Measurements from ENCODE around the gene COX8A. TPM values are rescaled to one million over a fixed set of nuclear protein-coding genes. Genes with fewer than 3 reads are reported as not detected.

The COX8A gene
- polyA plus RNA-seq, 2 of the 4 experiments (the other 2 are of a cell fraction), result 312 to 794 TPM

DNA sequence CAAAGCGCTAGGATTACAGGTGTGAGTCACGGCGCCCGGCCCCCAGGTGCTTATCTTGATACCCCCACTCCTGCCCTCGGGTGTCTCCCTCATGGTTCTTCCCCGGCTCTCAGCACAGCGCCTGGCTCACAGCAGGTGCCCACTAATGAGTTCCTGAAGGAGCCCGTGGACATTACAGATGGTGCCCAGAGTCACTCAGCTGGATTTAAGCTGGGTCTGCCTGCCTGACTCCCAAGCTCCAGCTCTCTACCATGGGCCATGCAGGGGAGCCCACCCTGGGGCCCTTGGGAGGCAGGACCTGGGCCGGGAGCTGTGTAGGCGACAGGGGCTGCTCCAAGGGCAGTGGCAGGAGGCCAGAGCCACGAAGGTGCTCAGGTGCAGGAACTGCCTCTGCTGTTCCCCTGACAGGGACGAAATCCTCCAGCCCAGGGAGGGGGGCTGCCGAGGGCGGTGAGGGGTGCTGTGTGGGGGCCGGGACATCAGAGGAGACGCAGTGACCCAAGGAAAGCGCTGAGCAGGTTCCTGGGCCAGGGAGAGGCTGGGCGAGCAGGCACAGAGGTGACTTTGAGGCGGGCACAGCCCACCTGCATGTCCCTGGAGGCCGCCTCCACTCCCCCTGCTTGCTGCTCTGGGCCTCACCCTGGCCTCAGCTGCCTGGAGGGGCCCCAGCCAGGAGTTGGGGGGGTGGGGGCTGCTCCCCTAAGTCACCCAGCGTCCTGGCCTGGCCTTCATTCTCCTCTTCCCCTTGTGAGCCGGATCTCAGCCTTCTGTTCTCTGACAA lies 46.7 kb downstream of the COX8A start:
- no peaks in the 10 kb centered on the region for H3K9me3 ChIP-seq
- FAIRE-seq, result no peak
- H3K4me3 ChIP-seq, result no peak overlapping the region
- H3K4me1 ChIP-seq, result peaks cover 7% of the 10 kb centered on the region; the same call in 1 of the 3 replicates
- 81% methylated on average over 16 of the region's 22 CpGs for WGBS (ENCODE audit: missing lambda C conversion rate)
- H3K4me2 ChIP-seq, result no peak overlapping the region
- H3K27ac ChIP-seq, result no peak overlapping the region
- ChIA-PET CTCF (interaction anchor here (0.7 kb wide), 1 partner anchor 9 kb away, joined by 3 read pairs; no protein-coding TSS in a partner anchor), POLR2A (no interaction called here)
- TF ChIP-seq ESRRA (IDR thresholded peaks at IDR 0.05; ENCODE audit: borderline replicate concordance, low read length) (no peak), NPAS2 (CRISPR knock-in tag; IDR thresholded peaks at IDR 0.05; ENCODE audit: borderline replicate concordance) (no peak), HOXA7 (CRISPR knock-in tag; IDR thresholded peaks at IDR 0.05) (no peak)
- no peak for DNase-seq (ENCODE audit: low read depth in 1 of 2, low spot score in 1 of 2)
- ATAC-seq, result no peak

DNA sequence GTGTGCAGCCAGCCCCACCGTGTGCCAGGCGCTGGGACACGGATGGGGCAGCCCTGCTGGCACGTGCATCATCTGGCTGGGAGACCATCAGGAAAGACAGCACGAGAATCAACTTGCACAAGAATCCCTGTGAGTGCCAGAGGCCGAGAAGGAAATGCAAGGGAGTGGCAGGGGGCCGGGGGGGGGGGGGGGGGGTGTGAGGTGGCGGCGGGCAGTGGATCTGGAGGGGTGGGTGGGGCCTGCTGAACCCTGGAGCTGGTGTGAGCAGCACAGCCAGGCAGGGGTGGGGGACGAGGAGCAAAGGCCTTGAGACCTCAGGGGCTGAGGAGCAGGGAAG lies 47.3 kb downstream of the COX8A start:
- Histone ChIP-seq H3K4me1 (peaks cover 7% of the 10 kb centered on the region; the same call in 1 of the 3 replicates), H3K4me3 (no peak overlapping the region), H3K27ac (no peak overlapping the region), H3K4me2 (no peak overlapping the region), H3K9me3 (no peaks in the 10 kb centered on the region)
- ChIA-PET POLR2A (no interaction called here), CTCF (interaction anchor here (0.7 to 2.5 kb wide), 2 partner anchors 10 to 12 kb away, joined by 3 to 9 read pairs; no protein-coding TSS in a partner anchor)
- 0 out of 6 replicates have a peak, but pooled peaks of 1 of the 2 experiments have one; percentile 6 for ATAC-seq
- DNase-seq (ENCODE audit: low read depth in 1 of 2, low spot score in 1 of 2), result no peak
- no peak for FAIRE-seq
- TF ChIP-seq HOXB13 (CRISPR knock-in tag; IDR thresholded peaks at IDR 0.05; ENCODE audit: low read depth) (no peak), MAZ (IDR thresholded peaks at IDR 0.05; ENCODE audit: borderline replicate concordance, low read depth, low read length) (no peak), FOSL2 (IDR thresholded peaks at IDR 0.05) (no peak), FOSL2 (CRISPR knock-in tag; IDR thresholded peaks at IDR 0.05) (no peak), FOXS1 (CRISPR knock-in tag; IDR thresholded peaks at IDR 0.05) (no peak), GATA3 (IDR thresholded peaks at IDR 0.05; ENCODE audit: borderline replicate concordance) (no peak), KDM1A (IDR thresholded peaks at IDR 0.05; ENCODE audit: low read depth) (no peak), ZFP36 (IDR thresholded peaks at IDR 0.05; ENCODE audit: borderline replicate concordance, partially characterized antibody) (no peak), EHMT2 (IDR thresholded peaks at IDR 0.05; ENCODE audit: low read depth) (no peak), RCOR1 (IDR thresholded peaks at IDR 0.05; ENCODE audit: low read depth, low read length) (no peak), HOXA7 (CRISPR knock-in tag; IDR thresholded peaks at IDR 0.05) (no peak), RNF2 (IDR thresholded peaks at IDR 0.05; ENCODE audit: borderline replicate concordance, low read depth) (no peak), NFE2L2 (conservative IDR thresholded peaks at IDR 0.05; ENCODE audit: low read length) (no peak), CBX2 (IDR thresholded peaks at IDR 0.05; ENCODE audit: borderline replicate concordance, low read depth) (no peak), MAFK (IDR thresholded peaks at IDR 0.05; ENCODE audit: partially characterized antibody) (no peak), ESRRA (IDR thresholded peaks at IDR 0.05; ENCODE audit: borderline replicate concordance, low read length) (no peak), TFCP2L1 (CRISPR knock-in tag; IDR thresholded peaks at IDR 0.05) (no peak), SMC3 (IDR thresholded peaks at IDR 0.05) (no peak)
- TF ChIP-seq, protein P1, sequence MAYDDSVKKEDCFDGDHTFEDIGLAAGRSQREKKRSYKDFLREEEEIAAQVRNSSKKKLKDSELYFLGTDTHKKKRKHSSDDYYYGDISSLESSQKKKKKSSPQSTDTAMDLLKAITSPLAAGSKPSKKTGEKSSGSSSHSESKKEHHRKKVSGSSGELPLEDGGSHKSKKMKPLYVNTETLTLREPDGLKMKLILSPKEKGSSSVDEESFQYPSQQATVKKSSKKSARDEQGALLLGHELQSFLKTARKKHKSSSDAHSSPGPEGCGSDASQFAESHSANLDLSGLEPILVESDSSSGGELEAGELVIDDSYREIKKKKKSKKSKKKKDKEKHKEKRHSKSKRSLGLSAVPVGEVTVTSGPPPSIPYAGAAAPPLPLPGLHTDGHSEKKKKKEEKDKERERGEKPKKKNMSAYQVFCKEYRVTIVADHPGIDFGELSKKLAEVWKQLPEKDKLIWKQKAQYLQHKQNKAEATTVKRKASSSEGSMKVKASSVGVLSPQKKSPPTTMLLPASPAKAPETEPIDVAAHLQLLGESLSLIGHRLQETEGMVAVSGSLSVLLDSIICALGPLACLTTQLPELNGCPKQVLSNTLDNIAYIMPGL (CRISPR knock-in tag; IDR thresholded peaks at IDR 0.05; ENCODE audit: borderline replicate concordance), result no peak
- TF ChIP-seq, protein P2, sequence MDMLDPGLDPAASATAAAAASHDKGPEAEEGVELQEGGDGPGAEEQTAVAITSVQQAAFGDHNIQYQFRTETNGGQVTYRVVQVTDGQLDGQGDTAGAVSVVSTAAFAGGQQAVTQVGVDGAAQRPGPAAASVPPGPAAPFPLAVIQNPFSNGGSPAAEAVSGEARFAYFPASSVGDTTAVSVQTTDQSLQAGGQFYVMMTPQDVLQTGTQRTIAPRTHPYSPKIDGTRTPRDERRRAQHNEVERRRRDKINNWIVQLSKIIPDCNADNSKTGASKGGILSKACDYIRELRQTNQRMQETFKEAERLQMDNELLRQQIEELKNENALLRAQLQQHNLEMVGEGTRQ (IDR thresholded peaks at IDR 0.05), result no peak
- WGBS (ENCODE audit: missing lambda C conversion rate), result 73% methylated on average over 4 of the region's 10 CpGs
